AG09319 (cell line): ENCODE data around the gene PBXIP1.
"Not testable (repeated sequence)": the region's sequence is repeated elsewhere in the genome, so short reads cannot be mapped to it uniquely, and the experiment has no call there.

Experiments used
- DNase-seq: peaks from one replicate; pipeline ENCODE4 v3.0.0-alpha.2; 2010; ENCODE audit warnings: low read depth; ENCODE audit errors: extremely low read depth
- CTCF ChIP-seq: IDR thresholded peaks from 2 replicates; pipeline ENCODE4 v1.5.1; 2011; ENCODE audit warnings: low read depth, mild to moderate bottlenecking, inconsistent platforms, low read length, moderate library complexity

Gene PBXIP1

GRCh38 chr1:154923695-154924094, 32.2 kb downstream of the PBXIP1 start:
- no peak for TF ChIP-seq CTCF
- no peak for DNase-seq

GRCh38 chr1:154913273-154913672, 42.6 kb downstream of the PBXIP1 start:
- DNase-seq, result no peak
- no peak for TF ChIP-seq CTCF

- no peak for TF ChIP-seq CTCF
- no peak for DNase-seq
Measured at GRCh38 chr1:154912755-154913154, 43.1 kb downstream of the PBXIP1 start.

GRCh38 chr1:154911691-154912550, 44.0 kb downstream of the PBXIP1 start:
- DNase-seq, result no peak
- TF ChIP-seq CTCF, result no peak

DNA sequence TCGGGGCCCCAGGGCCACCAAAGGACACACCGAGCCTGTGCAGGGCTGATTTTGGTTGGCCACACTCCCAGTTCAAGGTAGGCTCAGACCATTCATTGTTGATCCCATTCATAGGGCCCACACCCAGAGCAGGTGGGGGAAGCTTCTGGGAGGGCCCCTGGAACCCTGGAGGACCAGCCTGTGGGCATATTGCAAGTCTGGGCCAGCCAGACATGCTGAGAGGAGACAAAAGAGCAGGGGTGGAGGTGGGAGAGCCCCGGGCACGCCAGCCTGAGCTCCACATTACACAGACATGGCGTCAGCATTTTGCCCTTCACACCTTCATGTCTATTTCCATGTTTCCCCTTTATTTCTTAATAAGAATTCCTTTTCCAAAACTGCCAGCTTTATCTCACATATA, 45.0 kb downstream of the PBXIP1 start:
- TF ChIP-seq CTCF, result no peak
- no peak for DNase-seq

GRCh38 chr1:154908937-154909336, 47.0 kb downstream of the PBXIP1 start:
- TF ChIP-seq CTCF, result no peak
- DNase-seq, result no peak

- not testable (repeated sequence) for DNase-seq
Measured at GRCh38 chr1:154908129-154908528, 47.8 kb downstream of the PBXIP1 start.

DNA sequence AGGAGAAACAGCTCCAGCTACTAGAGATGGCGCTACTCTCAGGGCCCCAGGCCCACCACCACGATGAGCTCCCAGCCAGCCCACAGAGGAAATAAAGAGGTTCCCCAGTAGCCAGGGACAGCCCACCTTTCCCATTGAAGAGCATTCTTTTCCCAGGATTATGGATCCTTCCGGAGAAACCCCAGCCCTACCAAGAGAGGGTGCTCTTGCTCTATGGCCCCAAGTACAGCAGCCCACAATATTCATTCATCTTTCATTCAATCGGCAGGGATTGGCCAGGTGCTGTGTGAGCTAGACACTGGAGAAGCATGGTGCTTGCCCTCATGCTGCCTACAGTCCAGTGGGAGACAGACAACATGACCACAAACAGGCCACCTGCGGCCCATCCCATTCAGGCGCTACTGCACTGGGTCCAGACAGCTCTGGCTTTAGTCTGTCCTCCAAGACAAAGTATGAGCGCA, 49.2 kb downstream of the PBXIP1 start:
- DNase-seq, result no peak
- peak; percentile 38 for TF ChIP-seq CTCF
